NCI-H226 (cell line): ENCODE results near the gene C12orf75.
"Not testable (repeated sequence)": the region's sequence is repeated elsewhere in the genome, so short reads cannot be mapped to it uniquely, and the experiment has no call there.

Experiments used
- DNase-seq: peaks from one replicate; pipeline ENCODE4 v3.0.0-alpha.2; 2015

Gene C12orf75

GRCh38 chr12:105310476-105311085, 19.9 kb upstream of the C12orf75 start:
- peak; percentile 50 for DNase-seq

- peak; percentile 61 for DNase-seq
These were observed 18.6 kb upstream of the C12orf75 start for GRCh38 chr12:105311936-105312335.

GRCh38 chr12:105313755-105314154, 16.7 kb upstream of the C12orf75 start:
- DNase-seq: not testable (repeated sequence)

GRCh38 chr12:105315130-105315529, 15.4 kb upstream of the C12orf75 start:
- no peak for DNase-seq

- no peak for DNase-seq
These were observed 14.8 kb upstream of the C12orf75 start for GRCh38 chr12:105315726-105316125.

- peak; percentile 48 for DNase-seq
These were observed 13.3 kb upstream of the C12orf75 start for GRCh38 chr12:105316931-105317852.

- DNase-seq: peak; percentile 35
These were observed 12.4 kb upstream of the C12orf75 start for GRCh38 chr12:105317942-105318621.

GRCh38 chr12:105318651-105319483, 11.6 kb upstream of the C12orf75 start:
- no peak for DNase-seq

GRCh38 chr12:105319691-105320209, 10.7 kb upstream of the C12orf75 start:
- DNase-seq: no peak

- no peak for DNase-seq
These were observed 9.4 kb upstream of the C12orf75 start for GRCh38 chr12:105321125-105321524.

GRCh38 chr12:105322070-105322469, 8.4 kb upstream of the C12orf75 start:
- DNase-seq: no peak

GRCh38 chr12:105324704-105325103, 5.8 kb upstream of the C12orf75 start:
- DNase-seq: no peak

GRCh38 chr12:105325117-105325516, 5.4 kb upstream of the C12orf75 start:
- DNase-seq: no peak

GRCh38 chr12:105329926-105330282, 587 bp upstream of the C12orf75 start:
- no peak for DNase-seq

- DNase-seq: peak; percentile 11
These were observed 677 bp downstream of the C12orf75 start for GRCh38 chr12:105330931-105331804.

- DNase-seq: peak; percentile 14
These were observed 1.3 kb downstream of the C12orf75 start for GRCh38 chr12:105331805-105332251.

GRCh38 chr12:105332286-105332685, 1.8 kb downstream of the C12orf75 start:
- peak; percentile 71 for DNase-seq

GRCh38 chr12:105332925-105333324, 2.4 kb downstream of the C12orf75 start:
- peak; percentile 17 for DNase-seq

- peak; percentile 51 for DNase-seq
These were observed 3.5 kb downstream of the C12orf75 start for GRCh38 chr12:105334001-105334400.

- peak; percentile 69 for DNase-seq
These were observed 4.1 kb downstream of the C12orf75 start for GRCh38 chr12:105334582-105334981.

- no peak for DNase-seq
These were observed 5.4 kb downstream of the C12orf75 start for GRCh38 chr12:105335856-105336255.
